HL-60/S4 treated with retinoic acid at 250 ng/mL for 4 days and 3 days (cell line): ENCODE measurements around the gene SSNA1.

Source experiments
- in situ Hi-C: fragments of 300-500 bp; cut with MboI; formaldehyde crosslinking; loops from 2 replicates; pipeline ENCODE4 v1.7.0; 2022; ENCODE audit warnings: low sequenced_read_pairs

The SSNA1 gene

GRCh38 chr9:137188490-137189296 is at the start of gene SSNA1, which contains the start of gene ANAPC2:
Gene SSNA1, plus strand, starts transcription at chr9:137188676. Its CDS starts 51 bp downstream, at chr9:137188727.
Gene ANAPC2, minus strand, starts transcription at chr9:137188560. Its CDS starts 28 bp downstream, at chr9:137188532.
- in situ Hi-C loops: no loop called here

GRCh38 chr9:137138722-137139467 is 49.6 kb upstream of the SSNA1 start, which contains the start of gene GRIN1:
Gene GRIN1, plus strand, starts transcription at chr9:137139154. Its CDS starts 333 bp downstream, at chr9:137139487.
- in situ Hi-C loops: no loop called here

- in situ Hi-C loops: no loop called here
Measured at GRCh38 chr9:137139468-137140150, 48.9 kb upstream of the SSNA1 start.

- in situ Hi-C loops: no loop called here
Measured at GRCh38 chr9:137140151-137141012, 48.1 kb upstream of the SSNA1 start.

GRCh38 chr9:137141050-137141810 is 47.2 kb upstream of the SSNA1 start:
- in situ Hi-C loops: no loop called here

GRCh38 chr9:137141976-137142936 is 46.2 kb upstream of the SSNA1 start:
- in situ Hi-C loops: no loop called here

GRCh38 chr9:137143459-137143858 is 45.0 kb upstream of the SSNA1 start:
- in situ Hi-C loops: no loop called here

GRCh38 chr9:137145731-137146526 is 42.5 kb upstream of the SSNA1 start:
- in situ Hi-C loops: no loop called here

GRCh38 chr9:137146527-137146918 is 42.0 kb upstream of the SSNA1 start:
- in situ Hi-C loops: no loop called here

GRCh38 chr9:137147091-137147792 is 41.2 kb upstream of the SSNA1 start:
- in situ Hi-C loops: no loop called here

- in situ Hi-C loops: no loop called here
Measured at GRCh38 chr9:137147793-137148160, 40.7 kb upstream of the SSNA1 start.

GRCh38 chr9:137148242-137148641 is 40.2 kb upstream of the SSNA1 start:
- in situ Hi-C loops: no loop called here

- in situ Hi-C loops: no loop called here
Measured at GRCh38 chr9:137148661-137149060, 39.8 kb upstream of the SSNA1 start.

- in situ Hi-C loops: no loop called here
Measured at GRCh38 chr9:137149363-137149762, 39.1 kb upstream of the SSNA1 start.

GRCh38 chr9:137149942-137150616 is 38.4 kb upstream of the SSNA1 start:
- in situ Hi-C loops: no loop called here

GRCh38 chr9:137150617-137151457 is 37.6 kb upstream of the SSNA1 start:
- in situ Hi-C loops: no loop called here
